ENCODE data around the gene ZNF24. TPM values are rescaled to one million over a fixed set of nuclear protein-coding genes. Genes with fewer than 3 reads are reported as not detected.

Gene ZNF24
- total RNA-seq, 4 donors from 2014 or later = 30.5 to 50.7 (median 36.3) TPM

DNA sequence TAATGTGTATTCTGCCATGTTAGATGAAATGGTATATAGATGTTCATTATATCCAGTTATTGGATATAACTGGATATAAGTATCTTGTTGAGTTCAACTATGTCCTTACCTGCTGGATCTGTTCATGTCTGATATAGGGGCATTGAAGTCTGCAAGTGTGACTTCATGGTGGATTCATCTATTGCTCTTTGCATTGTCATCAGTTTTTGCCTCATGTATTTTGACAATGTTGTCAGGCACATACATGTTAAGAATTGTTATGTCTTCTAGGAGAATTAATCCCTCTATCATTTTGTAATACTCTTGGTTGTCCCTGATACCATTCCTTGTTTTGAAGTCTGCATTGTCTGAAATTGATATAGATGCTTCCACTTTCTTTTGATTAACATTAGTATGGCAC is 15.4 kb downstream of the ZNF24 start:
- no peak for DNase-seq
- no peak overlapping the region for H3K27ac ChIP-seq
- H3K27me3 ChIP-seq = no peaks in the 10 kb centered on the region
- H3K9me3 ChIP-seq = no peaks in the 10 kb centered on the region
- H3K4me1 ChIP-seq = peaks cover 0 to under 1% of the 10 kb centered on the region in 2 donors
- in situ Hi-C loops (cut with MboI; ENCODE audit: low sequenced_read_pairs in 4 of 4) = no loop called here
- no peak for TF ChIP-seq POLR2A (IDR thresholded peaks at IDR 0.05)
- TF ChIP-seq, protein P1, sequence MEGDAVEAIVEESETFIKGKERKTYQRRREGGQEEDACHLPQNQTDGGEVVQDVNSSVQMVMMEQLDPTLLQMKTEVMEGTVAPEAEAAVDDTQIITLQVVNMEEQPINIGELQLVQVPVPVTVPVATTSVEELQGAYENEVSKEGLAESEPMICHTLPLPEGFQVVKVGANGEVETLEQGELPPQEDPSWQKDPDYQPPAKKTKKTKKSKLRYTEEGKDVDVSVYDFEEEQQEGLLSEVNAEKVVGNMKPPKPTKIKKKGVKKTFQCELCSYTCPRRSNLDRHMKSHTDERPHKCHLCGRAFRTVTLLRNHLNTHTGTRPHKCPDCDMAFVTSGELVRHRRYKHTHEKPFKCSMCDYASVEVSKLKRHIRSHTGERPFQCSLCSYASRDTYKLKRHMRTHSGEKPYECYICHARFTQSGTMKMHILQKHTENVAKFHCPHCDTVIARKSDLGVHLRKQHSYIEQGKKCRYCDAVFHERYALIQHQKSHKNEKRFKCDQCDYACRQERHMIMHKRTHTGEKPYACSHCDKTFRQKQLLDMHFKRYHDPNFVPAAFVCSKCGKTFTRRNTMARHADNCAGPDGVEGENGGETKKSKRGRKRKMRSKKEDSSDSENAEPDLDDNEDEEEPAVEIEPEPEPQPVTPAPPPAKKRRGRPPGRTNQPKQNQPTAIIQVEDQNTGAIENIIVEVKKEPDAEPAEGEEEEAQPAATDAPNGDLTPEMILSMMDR (IDR thresholded peaks at IDR 0.05 in 4 of 5, conservative IDR thresholded peaks at IDR 0.05 in 1 of 5) = no peak
- intact Hi-C loops (cut with DNase I; ENCODE audit: low total_unique reads) = no loop called here
- ATAC-seq = no peak
- no peak overlapping the region for H3K4me3 ChIP-seq
- peaks cover 0 to 28% of the 10 kb centered on the region in 2 donors for H3K36me3 ChIP-seq

DNA sequence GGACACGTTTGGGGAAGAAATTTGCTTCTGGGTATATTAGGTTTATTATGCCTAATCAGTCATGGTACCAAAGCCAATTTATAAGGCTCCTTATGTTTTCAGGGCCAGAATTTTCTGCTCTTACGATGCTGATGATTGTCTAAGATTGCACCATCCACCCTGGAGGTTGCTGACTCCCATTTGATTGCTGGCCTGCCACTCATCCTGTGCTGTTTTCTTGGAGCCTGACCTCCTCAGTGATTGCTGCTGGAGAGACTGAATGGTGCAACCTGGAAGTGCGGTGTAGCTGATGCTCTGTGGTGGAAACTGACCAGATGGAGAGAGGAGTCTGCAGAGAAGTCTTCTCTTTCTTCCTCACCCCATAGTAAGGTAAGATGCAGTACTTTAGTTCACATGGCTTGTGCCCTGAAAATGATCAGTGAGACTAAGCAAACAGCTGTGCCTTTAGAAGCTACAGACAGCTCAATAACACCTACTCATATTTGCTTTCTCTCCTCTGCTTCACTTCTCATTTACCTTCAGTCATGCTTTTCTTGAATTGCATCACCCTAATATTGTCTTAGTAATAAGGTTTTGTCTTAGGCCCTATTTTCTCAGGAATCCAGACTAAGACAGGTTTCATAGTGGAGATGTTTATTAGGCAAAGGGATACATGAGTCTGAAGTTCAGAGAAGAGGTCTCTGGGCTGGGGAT is 17.4 kb downstream of the ZNF24 start:
- Histone ChIP-seq H3K4me3 (no peak overlapping the region), H3K9me3 (no peaks in the 10 kb centered on the region), H3K27me3 (no peaks in the 10 kb centered on the region), H3K36me3 (peaks cover 0 to 8% of the 10 kb centered on the region in 2 donors), H3K27ac (no peak overlapping the region), H3K4me1 (no peaks in the 10 kb centered on the region)
- DNase-seq = no peak
- in situ Hi-C loops (cut with MboI; ENCODE audit: low sequenced_read_pairs in 4 of 4) = no loop called here
- ATAC-seq = no peak
- intact Hi-C loops (cut with DNase I; ENCODE audit: low total_unique reads) = no loop called here
- TF ChIP-seq, protein P1 (IDR thresholded peaks at IDR 0.05 in 4 of 5, conservative IDR thresholded peaks at IDR 0.05 in 1 of 5) = no peak
- TF ChIP-seq POLR2A (IDR thresholded peaks at IDR 0.05) = no peak

GRCh38 chr18:35324926-35325655 is 19.1 kb downstream of the ZNF24 start:
- intact Hi-C loops (cut with DNase I; ENCODE audit: low total_unique reads) = no loop called here
- Histone ChIP-seq H3K9me3 (no peaks in the 10 kb centered on the region), H3K4me1 (no peaks in the 10 kb centered on the region), H3K36me3 (no peaks in the 10 kb centered on the region), H3K27ac (no peak overlapping the region), H3K4me3 (no peak overlapping the region), H3K27me3 (no peaks in the 10 kb centered on the region)
- no peak for DNase-seq
- ATAC-seq = no peak
- in situ Hi-C loops (cut with MboI; ENCODE audit: low sequenced_read_pairs in 4 of 4) = no loop called here
- TF ChIP-seq, protein P1 (IDR thresholded peaks at IDR 0.05 in 4 of 5, conservative IDR thresholded peaks at IDR 0.05 in 1 of 5) = no peak
- TF ChIP-seq POLR2A (IDR thresholded peaks at IDR 0.05) = no peak

- in situ Hi-C loops (cut with MboI; ENCODE audit: low sequenced_read_pairs in 4 of 4) = no loop called here
Measured at GRCh38 chr18:35322486-35323458, 21.4 kb downstream of the ZNF24 start.

More at GRCh38 chr18:35322486-35323458, 21.4 kb downstream of the ZNF24 start:
- no peak for ATAC-seq
- Histone ChIP-seq H3K9me3 (no peaks in the 10 kb centered on the region), H3K4me1 (no peaks in the 10 kb centered on the region), H3K27ac (no peak overlapping the region), H3K36me3 (no peaks in the 10 kb centered on the region), H3K4me3 (no peak overlapping the region), H3K27me3 (no peaks in the 10 kb centered on the region)
- TF ChIP-seq, protein P1 (IDR thresholded peaks at IDR 0.05 in 4 of 5, conservative IDR thresholded peaks at IDR 0.05 in 1 of 5) = no peak
- TF ChIP-seq POLR2A (IDR thresholded peaks at IDR 0.05) = no peak
- intact Hi-C loops (cut with DNase I; ENCODE audit: low total_unique reads) = no loop called here
- DNase-seq = no peak
